CMK (cell line): ENCODE data around the gene PIAS1.
"Not testable (repeated sequence)": the region's sequence is repeated elsewhere in the genome, so short reads cannot be mapped to it uniquely, and the experiment has no call there.

Experiments used
- DNase-seq: peaks from one replicate; pipeline ENCODE4 v3.0.0-alpha.2; 2010; ENCODE audit warnings: low read depth

PIAS1 gene

DNA sequence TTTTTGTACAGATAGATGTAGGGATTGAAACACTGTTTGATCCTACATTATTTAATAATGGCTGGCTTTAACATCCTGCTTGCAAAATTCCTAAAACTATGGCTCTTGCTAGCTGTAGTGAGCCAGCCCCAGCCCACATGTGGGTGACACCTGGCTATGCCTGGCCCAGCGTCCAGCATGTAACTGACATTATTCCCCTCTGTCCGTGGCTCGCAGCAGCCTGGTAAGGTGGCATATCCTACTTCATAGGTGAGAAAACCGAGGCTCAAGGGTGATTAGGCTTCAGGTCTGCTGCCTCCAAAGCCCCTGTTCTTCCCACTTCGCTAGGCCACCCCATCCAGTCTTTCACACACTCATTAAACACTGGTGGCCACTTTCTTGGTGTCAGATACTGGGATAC, 149.4 kb downstream of the PIAS1 start:
- DNase-seq = no peak

DNA sequence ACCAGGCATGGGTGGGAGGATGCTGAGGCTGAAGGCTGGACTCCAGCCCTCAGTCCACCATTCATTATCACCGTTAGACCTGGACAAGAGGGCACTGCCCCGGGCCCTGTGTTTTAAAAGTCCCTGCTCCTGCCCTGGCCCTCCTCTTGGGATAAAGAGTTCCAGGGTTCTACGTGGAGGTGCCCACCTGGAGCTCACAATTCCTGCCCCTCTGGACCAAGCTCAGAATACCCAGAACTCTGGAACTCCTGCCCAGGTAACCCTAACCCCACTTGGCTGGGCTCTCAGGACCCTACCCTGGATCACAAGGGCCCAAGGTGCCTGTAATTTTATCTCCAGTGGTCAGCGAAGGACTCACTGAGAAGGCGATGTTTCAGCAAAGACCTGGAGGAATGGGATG, 149.8 kb downstream of the PIAS1 start:
- no peak for DNase-seq

DNA sequence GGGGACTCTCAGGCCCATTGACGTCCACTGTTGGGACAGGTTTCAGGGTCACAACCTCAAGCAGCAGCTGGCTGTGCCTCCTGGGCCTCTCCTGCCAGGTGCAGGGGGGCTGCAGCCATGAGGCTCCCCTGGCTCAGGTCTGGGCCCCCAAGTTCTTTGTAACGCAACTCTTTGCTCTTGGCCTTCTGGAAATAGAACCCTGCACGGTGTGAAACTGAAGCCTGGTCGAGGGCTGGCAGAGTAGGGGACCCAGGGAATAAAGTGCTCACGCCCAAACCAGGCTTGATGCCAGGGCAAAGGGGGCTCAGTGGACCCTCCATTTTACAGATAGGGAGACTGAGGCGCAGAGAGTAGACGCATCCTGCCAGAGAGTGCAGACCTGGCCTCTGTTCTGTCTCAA, 150.2 kb downstream of the PIAS1 start:
- no peak for DNase-seq

DNA sequence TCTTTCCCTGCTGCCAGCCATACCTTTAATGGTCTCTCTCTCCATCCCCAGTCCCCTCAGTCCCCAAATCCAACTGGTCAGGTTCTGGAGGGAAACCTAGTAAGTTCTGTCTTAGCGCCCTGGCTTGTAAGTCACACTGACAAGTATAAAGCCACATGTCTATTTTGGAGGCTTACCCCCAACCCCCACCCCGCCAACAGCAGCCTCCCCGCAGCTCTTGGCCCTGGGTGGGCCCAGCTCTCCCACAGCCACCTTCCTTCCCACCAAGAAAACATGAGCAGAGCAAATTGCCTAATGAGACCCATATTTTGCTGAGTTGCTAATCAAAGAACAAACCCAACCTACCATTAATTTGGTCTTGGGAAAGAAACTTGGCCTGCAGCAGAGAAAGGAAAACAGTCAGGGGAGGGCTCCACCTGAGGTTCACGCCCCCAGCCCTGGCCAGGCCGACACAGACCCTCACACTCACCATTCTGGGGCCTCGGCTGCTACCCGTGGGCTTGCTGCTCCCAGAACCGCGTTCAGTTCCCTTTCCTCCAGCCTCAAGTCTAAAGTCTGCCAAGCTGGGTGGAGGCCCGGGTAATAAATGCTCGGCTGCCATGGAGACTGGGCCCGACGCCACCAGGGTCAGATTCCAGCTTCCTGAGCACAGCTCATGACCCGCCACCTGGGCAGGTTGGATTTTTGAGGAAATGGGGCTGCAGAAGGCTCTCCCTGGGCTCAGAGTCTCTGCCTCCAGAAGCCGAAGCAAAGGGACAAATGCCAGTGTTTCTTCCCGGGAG, 150.9 kb downstream of the PIAS1 start, which contains the start of gene CALML4:
TSS of gene CALML4 (minus strand) at position 557 of the 782 bp plus-strand sequence. CDS start at position 472, 85 bp downstream.
- DNase-seq = no peak

- no peak for DNase-seq
These were observed 151.4 kb downstream of the PIAS1 start for GRCh38 chr15:68205558-68205944.

DNA sequence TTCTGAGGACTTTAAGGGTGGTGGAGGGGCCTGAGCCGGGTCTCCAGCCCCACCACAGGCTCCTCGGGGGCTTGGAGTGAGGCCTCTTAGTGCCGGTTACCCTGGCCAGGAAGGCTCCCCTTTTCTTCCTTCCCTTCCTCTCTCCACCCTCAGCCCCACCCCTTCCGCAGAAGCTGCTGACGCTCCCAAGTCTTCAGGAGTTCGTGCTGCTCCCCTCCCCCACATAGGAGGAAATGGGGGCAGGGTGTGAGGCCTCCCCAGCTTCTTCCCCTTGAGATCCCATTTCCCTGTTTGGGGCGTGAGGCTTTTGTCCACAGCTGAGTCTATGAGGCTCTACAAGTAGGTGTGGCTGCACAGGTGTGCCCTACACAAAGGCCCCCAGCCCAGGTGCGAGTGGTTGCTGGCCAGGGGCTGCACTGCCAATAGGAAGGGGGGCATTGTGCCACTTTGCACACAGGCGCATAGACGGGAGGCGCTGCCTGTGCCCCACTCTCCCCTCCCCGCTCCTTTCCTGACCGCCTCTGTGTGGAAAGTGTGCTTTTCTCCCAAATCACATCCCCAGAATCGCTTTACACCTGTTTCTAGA, 151.9 kb downstream of the PIAS1 start:
- peak; percentile 73 for DNase-seq

DNA sequence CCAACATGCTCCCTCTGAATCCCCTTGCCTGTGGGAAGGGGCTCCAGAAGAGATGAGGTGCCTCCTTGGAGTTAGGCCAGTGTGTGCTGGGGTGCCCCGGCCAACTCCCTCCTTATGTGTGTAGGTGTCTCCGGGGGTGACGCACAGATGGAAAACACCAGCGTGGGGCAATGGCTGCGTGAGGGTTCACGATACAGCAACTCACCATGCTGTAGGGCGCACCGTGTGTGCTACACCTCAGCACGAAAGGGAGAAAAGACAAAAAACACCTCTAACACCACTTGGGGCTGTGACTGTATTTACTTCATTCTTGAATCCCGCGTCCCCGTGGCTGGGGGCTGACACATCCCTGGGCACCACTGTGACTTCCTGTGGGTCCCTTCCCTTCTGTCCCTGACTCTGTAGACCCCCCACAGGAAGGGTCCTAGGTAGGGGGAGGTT, 152.6 kb downstream of the PIAS1 start:
- DNase-seq = no peak

- DNase-seq = no peak
These were observed 153.2 kb downstream of the PIAS1 start for GRCh38 chr15:68207176-68207935.

DNA sequence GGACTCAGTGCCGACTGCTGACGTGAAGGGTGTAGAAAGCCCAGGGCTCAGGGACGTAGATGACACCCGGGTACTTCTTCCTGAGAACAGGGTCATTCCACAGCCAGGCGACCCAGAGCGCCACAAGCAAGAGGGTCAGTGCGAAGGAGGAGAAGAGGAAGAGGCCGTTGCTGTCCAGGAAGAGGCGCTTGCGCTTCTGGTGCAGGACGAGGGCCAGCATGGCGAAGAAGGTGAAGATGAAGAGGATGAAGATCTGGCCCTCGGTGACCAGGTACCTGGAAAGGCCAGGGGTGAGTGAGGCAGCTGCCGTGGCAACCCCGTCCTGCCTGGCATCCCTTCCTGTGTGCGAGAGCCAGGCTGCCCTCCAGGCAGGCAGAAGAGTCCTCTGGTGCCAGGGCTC, 154.0 kb downstream of the PIAS1 start:
- DNase-seq = no peak

DNA sequence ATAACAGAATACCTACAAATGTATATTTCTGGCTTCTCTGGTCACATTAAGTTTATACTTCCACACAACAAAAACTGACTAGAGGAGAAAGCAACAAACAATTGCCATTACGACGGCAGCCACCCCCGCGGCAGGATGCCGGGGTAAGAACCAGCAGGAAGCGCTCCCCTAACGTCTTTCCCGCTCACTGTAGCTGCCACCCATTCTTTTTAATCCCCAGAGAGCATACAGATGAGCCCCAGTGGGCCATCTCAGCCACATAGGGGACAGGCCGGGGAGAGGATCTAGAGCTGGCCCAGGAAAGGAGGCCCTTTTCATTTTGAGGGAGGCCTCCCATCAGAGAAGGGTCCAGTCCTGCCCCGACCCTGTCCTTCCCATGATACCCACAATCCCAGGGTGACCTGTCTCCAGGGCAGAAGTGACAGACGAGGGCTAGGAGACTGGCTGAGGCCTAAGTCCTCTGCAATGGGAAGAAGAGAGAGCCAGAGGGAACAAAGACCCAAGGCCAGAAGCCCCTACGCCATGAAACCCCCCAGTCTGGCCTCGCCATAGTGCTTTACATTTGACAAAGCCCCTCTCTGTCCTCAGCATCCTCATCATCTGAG, 154.6 kb downstream of the PIAS1 start:
- no peak for DNase-seq

DNA sequence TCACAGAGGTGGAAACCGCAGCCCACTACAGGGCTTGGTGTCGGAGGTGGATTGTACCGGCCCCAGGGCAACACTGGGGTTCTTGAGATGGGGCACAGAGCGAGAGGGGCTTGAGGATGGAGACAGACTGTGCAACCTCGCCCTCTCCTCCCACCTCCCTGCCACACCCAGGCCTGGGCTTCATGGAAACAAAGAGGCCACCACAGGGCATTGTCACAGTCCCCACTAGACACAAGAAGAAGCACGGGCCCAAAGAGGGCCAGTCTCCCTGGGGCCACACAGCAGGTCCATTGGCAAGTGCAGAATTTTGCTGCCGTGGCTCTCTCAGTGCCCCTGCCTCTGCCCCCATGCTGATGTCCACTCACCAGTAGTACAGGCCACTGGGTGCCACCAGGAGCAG, 155.2 kb downstream of the PIAS1 start:
- no peak for DNase-seq

GRCh38 chr15:68209735-68210408, 155.8 kb downstream of the PIAS1 start:
- DNase-seq = no peak

- no peak for DNase-seq
These were observed 156.3 kb downstream of the PIAS1 start for GRCh38 chr15:68210409-68210756.

- no peak for DNase-seq
These were observed 156.9 kb downstream of the PIAS1 start for GRCh38 chr15:68210821-68211655.

- no peak for DNase-seq
These were observed 157.7 kb downstream of the PIAS1 start for GRCh38 chr15:68211656-68212320.

DNA sequence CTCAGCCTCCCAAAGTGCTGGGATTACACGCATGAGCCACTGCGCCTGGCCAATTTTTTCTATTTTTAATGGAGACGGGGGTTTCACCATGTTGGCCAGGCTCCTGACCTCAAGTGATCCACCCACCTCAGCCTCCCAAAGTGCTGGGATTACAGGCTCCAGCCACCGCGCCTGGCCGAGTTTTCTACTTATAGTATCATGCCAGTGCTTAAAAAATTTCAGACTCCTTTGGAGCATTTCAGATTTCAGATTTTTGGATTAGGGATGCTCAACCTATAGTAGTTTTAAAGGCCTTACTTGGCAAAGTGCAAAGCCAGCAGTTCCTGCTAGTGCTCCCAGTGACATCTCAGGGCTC, 159.4 kb downstream of the PIAS1 start:
- DNase-seq = not testable (repeated sequence)

- no peak for DNase-seq
These were observed 160.1 kb downstream of the PIAS1 start for GRCh38 chr15:68213991-68214837.

- no peak for DNase-seq
These were observed 160.7 kb downstream of the PIAS1 start for GRCh38 chr15:68214838-68215254.

- DNase-seq = no peak
These were observed 163.2 kb downstream of the PIAS1 start for GRCh38 chr15:68217341-68217740.

- DNase-seq = no peak
These were observed 164.2 kb downstream of the PIAS1 start for GRCh38 chr15:68218331-68218730.
